SK-N-SH treated with all-trans-retinoic acid at 6 μM for 48 hours (cell line): Measurements from ENCODE around the gene FLVCR1.

ENCODE experiments used
- ATAC-seq: fragments of 200-7000 bp; cut with Tn5 transposase; 3 replicates; pipeline ENCODE4 v1.9.1; 2020; ENCODE audit warnings: mild to moderate bottlenecking, moderate library complexity
- ARNTL ChIP-seq: fragments of 450-650 bp; formaldehyde crosslinking; IDR thresholded peaks from 2 replicates; pipeline ENCODE4 v1.5.0; 2020; ENCODE audit warnings: low read depth, mild to moderate bottlenecking, moderate library complexity, borderline replicate concordance
- BACH2 ChIP-seq: fragments of 250-450 bp; sonication (Bioruptor Pico); IDR thresholded peaks from 2 replicates; pipeline ENCODE4 v1.9.0; 2021; ENCODE audit warnings: mild to moderate bottlenecking, borderline replicate concordance
- ESRRG ChIP-seq: fragments of 250-450 bp; sonication (Bioruptor Pico); IDR thresholded peaks from 2 replicates; pipeline ENCODE4 v1.6.1; 2021; ENCODE audit warnings: mild to moderate bottlenecking
- GLIS3 ChIP-seq: fragments of 250-450 bp; sonication (Bioruptor Pico); IDR thresholded peaks from 2 replicates; pipeline ENCODE4 v1.5.0; 2020; ENCODE audit warnings: mild to moderate bottlenecking, moderate library complexity
- ISL1 ChIP-seq: fragments of 250-450 bp; sonication (Bioruptor Pico); IDR thresholded peaks from 2 replicates; pipeline ENCODE4 v2.1.2; 2022; ENCODE audit warnings: mild to moderate bottlenecking, moderate library complexity
- OSR1 ChIP-seq: fragments of 250-450 bp; sonication (Bioruptor Pico); IDR thresholded peaks from 2 replicates; pipeline ENCODE4 v1.8.0; 2022; ENCODE audit warnings: moderate library complexity, mild to moderate bottlenecking, inconsistent platforms
- PPARA ChIP-seq: fragments of 250-450 bp; sonication (Bioruptor Pico); IDR thresholded peaks from 2 replicates; pipeline ENCODE4 v1.5.0; 2020; ENCODE audit warnings: mild to moderate bottlenecking, borderline replicate concordance
- SNAI2 ChIP-seq: fragments of 250-450 bp; sonication (Bioruptor Pico); IDR thresholded peaks from 2 replicates; pipeline ENCODE4 v1.5.0; 2020; ENCODE audit warnings: mild to moderate bottlenecking, moderate library complexity
- TCF4 ChIP-seq: fragments of 250-450 bp; sonication (Bioruptor Pico); IDR thresholded peaks from 2 replicates; pipeline ENCODE4 v1.8.0; 2021; ENCODE audit warnings: mild to moderate bottlenecking, moderate library complexity, borderline replicate concordance
- TOX ChIP-seq: fragments of 250-450 bp; sonication (Bioruptor Pico); IDR thresholded peaks from 2 replicates; pipeline ENCODE4 v1.8.0; 2021; ENCODE audit warnings: mild to moderate bottlenecking, moderate library complexity, borderline replicate concordance
- ZC3H10 ChIP-seq: fragments of 250-450 bp; sonication (Bioruptor Pico); IDR thresholded peaks from 2 replicates; pipeline ENCODE4 v1.5.1; 2021; ENCODE audit warnings: mild to moderate bottlenecking, moderate library complexity
- ZFP3 ChIP-seq: fragments of 250-450 bp; sonication (Bioruptor Pico); IDR thresholded peaks from 2 replicates; pipeline ENCODE4 v1.5.0; 2020; ENCODE audit warnings: mild to moderate bottlenecking, moderate library complexity
- ZFP30 ChIP-seq: fragments of 450-650 bp; formaldehyde crosslinking; IDR thresholded peaks from 2 replicates; pipeline ENCODE4 v1.5.0; 2022; ENCODE audit warnings: mild to moderate bottlenecking, moderate library complexity
- ZNF565 ChIP-seq: fragments of 450-650 bp; formaldehyde crosslinking; conservative IDR thresholded peaks from 2 replicates; pipeline ENCODE4 v1.5.0; 2020; ENCODE audit warnings: low read depth, mild to moderate bottlenecking, moderate library complexity
- ZNF70 ChIP-seq: fragments of 450-650 bp; formaldehyde crosslinking; IDR thresholded peaks from 2 replicates; pipeline ENCODE4 v1.5.0; 2020; ENCODE audit warnings: mild to moderate bottlenecking, moderate library complexity
- ZNF8 ChIP-seq: fragments of 450-650 bp; formaldehyde crosslinking; IDR thresholded peaks from 2 replicates; pipeline ENCODE4 v1.5.0; 2020; ENCODE audit warnings: mild to moderate bottlenecking, moderate library complexity
- TF ChIP-seq, protein P1 (sequence below): fragments of 250-450 bp; sonication (Bioruptor Pico); IDR thresholded peaks from 2 replicates; pipeline ENCODE4 v1.8.0; 2020; ENCODE audit warnings: mild to moderate bottlenecking, moderate library complexity, borderline replicate concordance
- TF ChIP-seq, protein P2 (sequence below): fragments of 250-450 bp; sonication (Bioruptor Pico); IDR thresholded peaks from 2 replicates; pipeline ENCODE4 v1.5.0; 2020; ENCODE audit warnings: mild to moderate bottlenecking, moderate library complexity
- TF ChIP-seq, protein P3 (sequence below): fragments of 250-450 bp; sonication (Bioruptor Pico); IDR thresholded peaks from 2 replicates; pipeline ENCODE4 v1.8.0; 2021; ENCODE audit warnings: low read depth, mild to moderate bottlenecking, moderate library complexity, borderline replicate concordance
- TF ChIP-seq, protein P4 (sequence below): fragments of 250-450 bp; sonication (Bioruptor Pico); IDR thresholded peaks from 2 replicates; pipeline ENCODE4 v1.5.1; 2020; ENCODE audit warnings: low read depth, mild to moderate bottlenecking, moderate library complexity
- TF ChIP-seq, protein P5 (sequence below): fragments of 250-450 bp; sonication (Bioruptor Pico); IDR thresholded peaks from 2 replicates; pipeline ENCODE4 v1.5.1; 2021; ENCODE audit warnings: mild to moderate bottlenecking, moderate library complexity

FLVCR1 gene

DNA sequence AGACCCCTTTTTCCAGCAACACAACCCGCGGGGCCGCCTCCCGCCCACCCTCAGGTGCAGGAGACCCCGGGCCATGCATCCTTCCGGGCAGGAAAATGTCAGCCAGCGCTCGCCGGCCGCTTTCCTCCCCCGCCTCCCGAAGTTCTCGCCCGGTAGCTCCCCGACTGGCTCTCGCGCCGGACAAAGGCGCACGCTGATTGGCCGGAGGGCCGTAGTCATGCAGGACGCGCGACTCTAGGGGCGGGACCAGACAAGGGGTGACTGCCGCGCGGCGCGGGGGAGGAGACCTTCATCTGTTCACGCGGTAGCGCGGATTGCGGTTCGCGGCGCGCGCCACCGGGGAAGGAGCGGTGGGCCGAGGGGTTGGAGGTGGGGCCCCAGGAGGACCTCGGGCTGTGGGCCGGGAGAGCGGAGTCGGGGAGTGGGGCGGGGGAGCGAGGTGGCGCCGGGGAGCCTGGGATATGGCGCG is at the start of gene FLVCR1:
TSS of gene FLVCR1 (plus strand) at position 284 of the 469 bp plus-strand sequence. CDS start at position 462, 178 bp downstream.
- TF ChIP-seq, protein P1, sequence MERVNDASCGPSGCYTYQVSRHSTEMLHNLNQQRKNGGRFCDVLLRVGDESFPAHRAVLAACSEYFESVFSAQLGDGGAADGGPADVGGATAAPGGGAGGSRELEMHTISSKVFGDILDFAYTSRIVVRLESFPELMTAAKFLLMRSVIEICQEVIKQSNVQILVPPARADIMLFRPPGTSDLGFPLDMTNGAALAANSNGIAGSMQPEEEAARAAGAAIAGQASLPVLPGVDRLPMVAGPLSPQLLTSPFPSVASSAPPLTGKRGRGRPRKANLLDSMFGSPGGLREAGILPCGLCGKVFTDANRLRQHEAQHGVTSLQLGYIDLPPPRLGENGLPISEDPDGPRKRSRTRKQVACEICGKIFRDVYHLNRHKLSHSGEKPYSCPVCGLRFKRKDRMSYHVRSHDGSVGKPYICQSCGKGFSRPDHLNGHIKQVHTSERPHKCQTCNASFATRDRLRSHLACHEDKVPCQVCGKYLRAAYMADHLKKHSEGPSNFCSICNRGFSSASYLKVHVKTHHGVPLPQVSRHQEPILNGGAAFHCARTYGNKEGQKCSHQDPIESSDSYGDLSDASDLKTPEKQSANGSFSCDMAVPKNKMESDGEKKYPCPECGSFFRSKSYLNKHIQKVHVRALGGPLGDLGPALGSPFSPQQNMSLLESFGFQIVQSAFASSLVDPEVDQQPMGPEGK (CRISPR knock-in tag): no peak
- TF ChIP-seq, protein P2, sequence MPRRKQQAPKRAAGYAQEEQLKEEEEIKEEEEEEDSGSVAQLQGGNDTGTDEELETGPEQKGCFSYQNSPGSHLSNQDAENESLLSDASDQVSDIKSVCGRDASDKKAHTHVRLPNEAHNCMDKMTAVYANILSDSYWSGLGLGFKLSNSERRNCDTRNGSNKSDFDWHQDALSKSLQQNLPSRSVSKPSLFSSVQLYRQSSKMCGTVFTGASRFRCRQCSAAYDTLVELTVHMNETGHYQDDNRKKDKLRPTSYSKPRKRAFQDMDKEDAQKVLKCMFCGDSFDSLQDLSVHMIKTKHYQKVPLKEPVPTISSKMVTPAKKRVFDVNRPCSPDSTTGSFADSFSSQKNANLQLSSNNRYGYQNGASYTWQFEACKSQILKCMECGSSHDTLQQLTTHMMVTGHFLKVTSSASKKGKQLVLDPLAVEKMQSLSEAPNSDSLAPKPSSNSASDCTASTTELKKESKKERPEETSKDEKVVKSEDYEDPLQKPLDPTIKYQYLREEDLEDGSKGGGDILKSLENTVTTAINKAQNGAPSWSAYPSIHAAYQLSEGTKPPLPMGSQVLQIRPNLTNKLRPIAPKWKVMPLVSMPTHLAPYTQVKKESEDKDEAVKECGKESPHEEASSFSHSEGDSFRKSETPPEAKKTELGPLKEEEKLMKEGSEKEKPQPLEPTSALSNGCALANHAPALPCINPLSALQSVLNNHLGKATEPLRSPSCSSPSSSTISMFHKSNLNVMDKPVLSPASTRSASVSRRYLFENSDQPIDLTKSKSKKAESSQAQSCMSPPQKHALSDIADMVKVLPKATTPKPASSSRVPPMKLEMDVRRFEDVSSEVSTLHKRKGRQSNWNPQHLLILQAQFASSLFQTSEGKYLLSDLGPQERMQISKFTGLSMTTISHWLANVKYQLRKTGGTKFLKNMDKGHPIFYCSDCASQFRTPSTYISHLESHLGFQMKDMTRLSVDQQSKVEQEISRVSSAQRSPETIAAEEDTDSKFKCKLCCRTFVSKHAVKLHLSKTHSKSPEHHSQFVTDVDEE (CRISPR knock-in tag): no peak
- TF ChIP-seq ZFP30 (CRISPR knock-in tag) (no peak), TOX (no peak), ZNF565 (CRISPR knock-in tag) (no peak), ZNF70 (CRISPR knock-in tag) (no peak), ZNF8 (CRISPR knock-in tag) (no peak), ARNTL (no peak), SNAI2 (CRISPR knock-in tag) (no peak), ZFP3 (no peak), TCF4 (CRISPR knock-in tag) (no peak), ISL1 (CRISPR knock-in tag) (no peak), PPARA (no peak), GLIS3 (CRISPR knock-in tag) (no peak), BACH2 (CRISPR knock-in tag) (no peak)
- TF ChIP-seq, protein P3, sequence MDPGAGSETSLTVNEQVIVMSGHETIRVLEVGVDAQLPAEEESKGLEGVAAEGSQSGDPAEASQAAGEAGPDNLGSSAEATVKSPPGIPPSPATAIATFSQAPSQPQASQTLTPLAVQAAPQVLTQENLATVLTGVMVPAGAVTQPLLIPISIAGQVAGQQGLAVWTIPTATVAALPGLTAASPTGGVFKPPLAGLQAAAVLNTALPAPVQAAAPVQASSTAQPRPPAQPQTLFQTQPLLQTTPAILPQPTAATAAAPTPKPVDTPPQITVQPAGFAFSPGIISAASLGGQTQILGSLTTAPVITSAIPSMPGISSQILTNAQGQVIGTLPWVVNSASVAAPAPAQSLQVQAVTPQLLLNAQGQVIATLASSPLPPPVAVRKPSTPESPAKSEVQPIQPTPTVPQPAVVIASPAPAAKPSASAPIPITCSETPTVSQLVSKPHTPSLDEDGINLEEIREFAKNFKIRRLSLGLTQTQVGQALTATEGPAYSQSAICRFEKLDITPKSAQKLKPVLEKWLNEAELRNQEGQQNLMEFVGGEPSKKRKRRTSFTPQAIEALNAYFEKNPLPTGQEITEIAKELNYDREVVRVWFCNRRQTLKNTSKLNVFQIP (CRISPR knock-in tag): no peak; the same call in 1 of the 2 replicates
- TF ChIP-seq, protein P4, sequence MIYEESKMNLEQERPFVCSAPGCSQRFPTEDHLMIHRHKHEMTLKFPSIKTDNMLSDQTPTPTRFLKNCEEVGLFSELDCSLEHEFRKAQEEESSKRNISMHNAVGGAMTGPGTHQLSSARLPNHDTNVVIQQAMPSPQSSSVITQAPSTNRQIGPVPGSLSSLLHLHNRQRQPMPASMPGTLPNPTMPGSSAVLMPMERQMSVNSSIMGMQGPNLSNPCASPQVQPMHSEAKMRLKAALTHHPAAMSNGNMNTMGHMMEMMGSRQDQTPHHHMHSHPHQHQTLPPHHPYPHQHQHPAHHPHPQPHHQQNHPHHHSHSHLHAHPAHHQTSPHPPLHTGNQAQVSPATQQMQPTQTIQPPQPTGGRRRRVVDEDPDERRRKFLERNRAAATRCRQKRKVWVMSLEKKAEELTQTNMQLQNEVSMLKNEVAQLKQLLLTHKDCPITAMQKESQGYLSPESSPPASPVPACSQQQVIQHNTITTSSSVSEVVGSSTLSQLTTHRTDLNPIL (CRISPR knock-in tag): no peak
- ATAC-seq: peak; percentile 98

DNA sequence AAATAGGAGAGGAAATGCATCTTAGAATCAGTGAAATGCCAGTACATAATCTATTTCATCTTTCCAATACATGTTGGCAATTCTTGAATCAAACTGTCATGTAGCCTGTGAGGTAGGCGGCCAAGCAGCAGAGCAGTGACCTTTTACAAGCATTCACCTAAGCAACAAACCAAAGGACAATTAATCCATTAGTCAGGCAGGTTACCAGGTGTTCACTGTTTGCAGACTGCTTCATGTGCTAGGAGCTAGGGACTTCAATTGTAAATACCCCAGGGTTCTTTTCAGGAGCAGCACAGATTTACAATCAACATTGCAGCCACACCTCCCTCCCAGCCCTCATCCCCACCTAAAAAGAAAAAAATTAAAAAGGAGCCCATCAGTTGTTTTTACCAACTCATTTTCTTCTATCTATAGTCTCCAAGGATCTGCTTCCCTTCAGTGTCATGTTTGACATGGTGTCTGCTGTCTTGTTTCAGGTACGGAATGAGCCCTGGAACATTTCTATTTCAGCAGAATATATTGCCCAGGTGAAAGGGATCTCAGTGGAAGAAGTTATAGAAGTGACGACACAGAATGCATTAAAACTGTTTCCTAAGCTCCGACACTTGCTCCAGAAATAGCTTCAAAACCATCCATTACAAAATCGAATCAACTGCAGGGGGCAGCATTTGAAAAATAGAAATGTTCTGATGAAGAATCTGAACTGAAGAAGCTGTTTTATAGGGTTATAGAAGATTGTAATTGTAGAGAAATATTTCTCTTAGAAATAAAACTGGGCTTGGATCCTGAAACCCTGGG is 43.3 kb upstream of the FLVCR1 start:
- no peak for TF ChIP-seq TCF4 (CRISPR knock-in tag)
- no peak for TF ChIP-seq GLIS3 (CRISPR knock-in tag)
- no peak for TF ChIP-seq TOX
- TF ChIP-seq, protein P4 (CRISPR knock-in tag): no peak
- TF ChIP-seq ZNF8 (CRISPR knock-in tag): no peak
- TF ChIP-seq OSR1 (CRISPR knock-in tag): no peak
- TF ChIP-seq ESRRG (CRISPR knock-in tag): no peak
- no peak for TF ChIP-seq SNAI2 (CRISPR knock-in tag)
- TF ChIP-seq, protein P5, sequence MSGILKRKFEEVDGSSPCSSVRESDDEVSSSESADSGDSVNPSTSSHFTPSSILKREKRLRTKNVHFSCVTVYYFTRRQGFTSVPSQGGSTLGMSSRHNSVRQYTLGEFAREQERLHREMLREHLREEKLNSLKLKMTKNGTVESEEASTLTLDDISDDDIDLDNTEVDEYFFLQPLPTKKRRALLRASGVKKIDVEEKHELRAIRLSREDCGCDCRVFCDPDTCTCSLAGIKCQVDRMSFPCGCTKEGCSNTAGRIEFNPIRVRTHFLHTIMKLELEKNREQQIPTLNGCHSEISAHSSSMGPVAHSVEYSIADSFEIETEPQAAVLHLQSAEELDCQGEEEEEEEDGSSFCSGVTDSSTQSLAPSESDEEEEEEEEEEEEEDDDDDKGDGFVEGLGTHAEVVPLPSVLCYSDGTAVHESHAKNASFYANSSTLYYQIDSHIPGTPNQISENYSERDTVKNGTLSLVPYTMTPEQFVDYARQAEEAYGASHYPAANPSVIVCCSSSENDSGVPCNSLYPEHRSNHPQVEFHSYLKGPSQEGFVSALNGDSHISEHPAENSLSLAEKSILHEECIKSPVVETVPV (CRISPR knock-in tag): no peak
- no peak for TF ChIP-seq BACH2 (CRISPR knock-in tag)
- TF ChIP-seq ZC3H10: no peak
- peak; percentile 62; the same call in 2 of the 3 replicates for ATAC-seq
